VCaP (cell line): ENCODE results near the gene NCEH1.

Source experiments
- H3K27ac ChIP-seq: fragments of 450-650 bp; 2 replicates; pipeline ENCODE4 v1.5.1; 2017
- CTCF ChIP-seq: fragments of 450-650 bp; conservative IDR thresholded peaks from 2 replicates; pipeline ENCODE4 v1.5.1; 2017; ENCODE audit warnings: mild to moderate bottlenecking, moderate library complexity

Gene NCEH1

DNA sequence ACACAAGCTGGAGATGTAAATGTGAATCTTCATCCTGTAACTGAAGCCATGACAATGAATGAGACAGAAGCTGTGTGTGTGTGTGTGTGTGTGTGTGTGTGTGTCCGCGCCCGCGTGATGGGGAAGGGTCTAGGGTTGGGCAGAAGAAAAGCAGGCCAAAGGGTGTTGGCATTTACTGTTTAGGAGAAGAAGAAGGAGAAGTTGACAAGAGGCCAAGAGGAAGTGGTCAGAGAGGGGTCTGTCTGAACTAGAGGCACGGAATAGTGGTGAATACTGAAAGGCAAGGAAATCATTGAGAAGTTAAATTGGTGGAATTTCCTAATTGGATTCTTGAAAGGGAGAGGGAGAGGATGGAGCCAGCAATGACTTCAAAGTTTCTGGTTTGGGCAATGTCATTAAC, 5.6 kb upstream of the NCEH1 start:
- TF ChIP-seq CTCF: no peak
- H3K27ac ChIP-seq: no peak overlapping the region

DNA sequence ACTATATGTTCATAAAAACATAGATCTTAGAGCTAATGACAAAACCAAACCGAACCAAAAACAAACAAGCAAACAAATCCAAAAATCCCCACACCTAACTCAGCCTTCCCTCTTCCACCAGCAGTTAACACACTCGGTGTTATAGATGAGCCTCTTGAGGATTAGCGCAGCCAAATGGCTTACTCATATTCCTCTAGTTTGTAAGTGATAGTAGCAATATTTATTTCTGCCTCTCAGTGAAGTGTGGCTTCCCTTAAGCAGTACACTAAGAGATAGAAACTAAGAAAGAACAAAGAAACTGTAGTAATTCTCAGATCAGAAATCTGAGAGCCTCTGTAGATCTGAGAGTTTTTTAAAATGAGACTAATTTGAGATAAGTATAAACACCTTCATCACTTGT, 2.4 kb upstream of the NCEH1 start:
- H3K27ac ChIP-seq: no peak overlapping the region
- TF ChIP-seq CTCF: no peak

DNA sequence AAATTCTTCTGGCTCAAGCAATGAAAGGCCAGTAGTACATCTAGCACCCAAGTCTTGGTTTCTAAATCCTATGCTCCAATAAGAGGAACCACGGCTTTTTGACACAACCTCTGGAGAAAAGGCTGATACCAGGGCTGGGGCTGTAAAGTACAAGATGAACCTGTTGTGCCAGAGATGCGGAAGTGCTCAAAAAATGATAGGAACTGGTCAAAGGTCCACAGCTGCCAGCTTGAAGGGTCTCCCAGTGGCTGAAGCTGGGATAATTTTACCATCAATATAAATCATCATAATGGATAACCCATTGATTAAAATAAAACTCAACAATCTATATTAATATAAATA, 558 bp upstream of the NCEH1 start:
- TF ChIP-seq CTCF: peak; percentile 26; the same call in 1 of the 2 replicates
- H3K27ac ChIP-seq: peak overlapping the region; percentile 79

- peak overlapping the region; percentile 79 for H3K27ac ChIP-seq
Measured at GRCh38 chr3:172709774-172710663, 848 bp downstream of the NCEH1 start.

GRCh38 chr3:172708921-172709773, 1.7 kb downstream of the NCEH1 start:
- TF ChIP-seq CTCF: no peak
- H3K27ac ChIP-seq: peak overlapping the region; percentile 79

More at GRCh38 chr3:172709774-172710663, 848 bp downstream of the NCEH1 start:
- TF ChIP-seq CTCF: no peak

GRCh38 chr3:172707967-172708366, 2.9 kb downstream of the NCEH1 start:
- H3K27ac ChIP-seq: no peak overlapping the region
- no peak for TF ChIP-seq CTCF

DNA sequence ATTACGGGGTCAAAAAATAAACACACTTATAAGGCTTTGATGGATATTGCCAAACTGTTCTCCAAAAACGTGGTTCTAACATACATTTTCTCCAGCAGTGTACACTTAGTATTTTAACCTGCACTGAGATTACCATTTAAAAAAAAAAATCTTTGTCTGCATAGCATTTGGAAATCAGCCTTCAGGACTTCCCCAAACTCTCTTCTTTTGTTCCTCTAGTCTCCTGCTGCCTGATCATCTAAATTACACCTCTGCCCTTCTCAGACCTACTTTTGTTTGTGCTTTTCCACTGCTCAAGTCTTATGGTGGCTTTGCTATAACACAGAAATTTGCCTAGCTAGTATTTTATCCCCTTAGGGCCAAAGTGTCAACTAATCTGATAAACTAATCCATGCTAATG, 3.8 kb downstream of the NCEH1 start:
- TF ChIP-seq CTCF: no peak
- no peak overlapping the region for H3K27ac ChIP-seq
